HepG2 (cell line): ENCODE results near the gene USP24. TPM values are rescaled to one million over a fixed set of nuclear protein-coding genes. Genes with fewer than 3 reads are reported as not detected.

Source experiments
- ATAC-seq: fragments of 200-7000 bp; cut with Tn5 transposase; 3 replicates; pipeline ENCODE4 v1.9.1; 2020; ENCODE audit warnings: mild to moderate bottlenecking, moderate library complexity
- BruUV-seq: library from RNA; stranded (reverse); fragments of 400-500 nt; replicated peaks from 2 replicates; lab custom pipeline; 2021; lab: Mats Ljungman, UMichigan
- CTCF ChIA-PET: fragments of 300-600 bp; formaldehyde crosslinking; extraction: SDS; loops from one replicate; lab custom pipeline; 2021; ENCODE audit warnings: low total read pairs, inconsistent platforms, low intra/inter-chr PET ratio; lab: Yijun Ruan, JAX
- POLR2A ChIA-PET: fragments of 350-600 bp; sonication (Branson Sonifier 250); formaldehyde crosslinking; loops from one replicate; lab custom pipeline; 2020; ENCODE audit warnings: antibody characterized with exemption, inconsistent platforms; lab: Yijun Ruan, JAX
- DNase-seq: peaks from one replicate; pipeline ENCODE4 v3.0.0-alpha.2; 2015; ENCODE audit warnings: low spot score
- FAIRE-seq: peaks from 3 replicates; lab custom pipeline; 2011; peaks lifted over from hg19 to GRCh38; lab: Jason Lieb, UNC
- H2AFZ ChIP-seq: one replicate; pipeline ENCODE4 v1.6.1; 2011; ENCODE audit warnings: low read length, inconsistent platforms
- H3K27ac ChIP-seq: fragments of 300-600 bp; 3 replicates; pipeline ENCODE4 v1.8.0; 2011; ENCODE audit warnings: mixed run types, mild to moderate bottlenecking, mixed read lengths, low read length, inconsistent platforms; ENCODE audit not compliant: insufficient read depth; ENCODE audit errors: extremely low read length
- H3K27me3 ChIP-seq, 2 experiments: fragments of 200-600 bp in 1 of 2; 2 replicates in 1 of 2; 3 replicates in 1 of 2; pipeline versions ENCODE4 v1.6.0 to v1.8.0; 2011; ENCODE audit warnings: low read length in 2 of 2, mild to moderate bottlenecking in 2 of 2, moderate library complexity in 2 of 2, inconsistent platforms in 1 of 2; ENCODE audit not compliant: insufficient read depth in 2 of 2, control insufficient read depth in 1 of 2
- H3K36me3 ChIP-seq, 2 experiments: fragments of 200-600 bp in 1 of 2; replicated peaks in 1 of 2; 2 replicates in 1 of 2; 3 replicates in 1 of 2; pipeline versions ENCODE4 v1.5.1 to v1.8.0; 2011; ENCODE audit warnings: low read length in 2 of 2, inconsistent platforms in 1 of 2; ENCODE audit not compliant: insufficient read depth in 2 of 2, control insufficient read depth in 1 of 2
- H3K4me1 ChIP-seq: 2 replicates; pipeline ENCODE4 v1.5.1; 2012; ENCODE audit warnings: low read length, inconsistent platforms; ENCODE audit not compliant: insufficient read depth
- H3K4me2 ChIP-seq: 2 replicates; pipeline ENCODE4 v1.6.0; 2011; ENCODE audit warnings: low read depth, low read length, inconsistent platforms
- H3K4me3 ChIP-seq, 3 experiments: fragments of 200-600 bp in 1 of 3; sonication (generic), shearing (Covaris generic) in 1 of 3; replicated peaks in 1 of 3; 2 replicates each; pipeline ENCODE4 v1.5.1; 2011 to 2016; ENCODE audit warnings: low read length in 3 of 3, inconsistent platforms in 2 of 3, low read depth in 2 of 3, mild to moderate bottlenecking in 2 of 3, control low read depth in 1 of 3, mixed read lengths in 1 of 3; ENCODE audit not compliant: insufficient read depth in 1 of 3
- H3K79me2 ChIP-seq: one replicate; pipeline ENCODE4 v1.6.1; 2011; ENCODE audit warnings: low read length, inconsistent platforms; ENCODE audit not compliant: insufficient read depth
- H3K9ac ChIP-seq: 2 replicates; pipeline ENCODE4 v1.6.0; 2011; ENCODE audit warnings: mild to moderate bottlenecking, low read depth, low read length, inconsistent platforms; ENCODE audit not compliant: insufficient read depth
- H3K9me3 ChIP-seq: 2 replicates; pipeline ENCODE4 v1.5.1; 2012; ENCODE audit warnings: mild to moderate bottlenecking, low read length
- H4K20me1 ChIP-seq: 2 replicates; pipeline ENCODE4 v1.6.0; 2011; ENCODE audit warnings: inconsistent platforms, mild to moderate bottlenecking, low read length, moderate library complexity; ENCODE audit not compliant: insufficient read depth
- ARID5B ChIP-seq: IDR thresholded peaks from 2 replicates; pipeline ENCODE4 v1.4.0; 2020; ENCODE audit warnings: mild to moderate bottlenecking, missing genetic modification reagents
- POLR2A ChIP-seq, 2 experiments: IDR thresholded peaks; 2 replicates each; pipeline ENCODE4 v1.6.1; 2011; ENCODE audit warnings: low read depth in 2 of 2, low read length in 2 of 2, mild to moderate bottlenecking in 1 of 2, moderate library complexity in 1 of 2; ENCODE audit not compliant: insufficient read depth in 1 of 2
- ZNF563 ChIP-seq: sonication (generic); formaldehyde crosslinking; IDR thresholded peaks from 2 replicates; pipeline ENCODE4 v1.8.0; 2022; ENCODE audit warnings: mild to moderate bottlenecking, moderate library complexity, missing genetic modification reagents
- ZNF687 ChIP-seq: sonication (generic); formaldehyde crosslinking; IDR thresholded peaks from 2 replicates; pipeline ENCODE4 v1.5.1; 2020; ENCODE audit warnings: mild to moderate bottlenecking, missing genetic modification reagents, moderate library complexity
- whole genome bisulfite sequencing: methylation state at CpG from one replicate; pipeline ENCODE4 v1.1.6; 2017; ENCODE audit warnings: low lambda C conversion rate; 5-methylcytosine and 5-hydroxymethylcytosine counted together
- in situ Hi-C: cut with HindIII; loops from 2 replicates; pipeline ENCODE4 v1.10.0; 2017; ENCODE audit warnings: low pct_unique_long_range_greater_than_20kb; ENCODE audit not compliant: extremely low pct_ligation_motif_present
- intact Hi-C: fragments of 100-400 bp; cut with micrococcal nuclease; formaldehyde crosslinking; loops from one replicate; pipeline ENCODE4 v1.10.0; 2022; ENCODE audit not compliant: unreplicated experiment
- polyA plus RNA-seq, 8 experiments: library from polyadenylated mRNA; depleted of rRNA in 3 of 8; stranded (reverse) in 7 of 8; unstranded in 1 of 8; fragments of >200 nt; fragmentation: Illumina TruSeq in 4 of 8; extraction: Trizol in 4 of 8; gene quantifications; 2 replicates each; pipeline versions ENCODE4 v1.2.1 to v1.2.3, GENCODE V29; 2011 to 2016; ENCODE audit warnings: low read depth in 4 of 8, missing spikeins in 1 of 8, mixed read lengths in 1 of 8; ENCODE audit not compliant: insufficient read depth in 1 of 8
- total RNA-seq, 5 experiments: library from RNA; depleted of rRNA; stranded (reverse); fragments of >200 nt; fragmentation: Illumina TruSeq; extraction: Trizol; gene quantifications; 2 replicates each; pipeline ENCODE4 v1.2.3, GENCODE V29; 2016; ENCODE audit warnings: low read depth in 1 of 5

USP24 gene
- total and polyA plus RNA-seq, 2 of the 13 experiments (the other 11 are each of a cell fraction or from before 2014, with no cell fraction given) = 18.8 to 47.6 TPM

GRCh38 chr1:55049914-55050278, 165.3 kb downstream of the USP24 start:
- Histone ChIP-seq H3K27ac (no peak overlapping the region), H2AFZ (no peak overlapping the region), H3K27me3 (no peaks in the 10 kb centered on the region), H3K9ac (no peak overlapping the region), H3K4me1 (peaks cover 35% of the 10 kb centered on the region), H3K4me2 (no peak overlapping the region), H3K9me3 (no peaks in the 10 kb centered on the region), H3K36me3 (peaks cover 15 to 64% of the 10 kb centered on the region in 2 experiments), H3K4me3 (no peak overlapping the region), H4K20me1 (peaks cover 26% of the 10 kb centered on the region), H3K79me2 (peaks cover 26% of the 10 kb centered on the region)
- ChIA-PET CTCF (no interaction called here), POLR2A (interaction anchor here (1.6 kb wide), 1 partner anchor 9 kb away, joined by 5 read pairs; no protein-coding TSS in a partner anchor)
- no TSS peak for BruUV-seq
- in situ Hi-C loops = no loop called here
- ATAC-seq = no peak
- intact Hi-C loops = no loop called here
- 95% methylated on average over 4 of the region's 9 CpGs for WGBS
- no peak for DNase-seq
- TF ChIP-seq ZNF563 (CRISPR knock-in tag) (0 out of 2 replicates have a peak, but pooled peaks have one; percentile 27), ARID5B (CRISPR knock-in tag) (no peak), ZNF687 (CRISPR knock-in tag) (0 out of 2 replicates have a peak, but pooled peaks have one; percentile 4), POLR2A (IDR thresholded peaks at IDR 0.05; ENCODE audit: insufficient read depth in 1 of 2, low read depth in 2 of 2, low read length in 2 of 2) (peak in 1 of 2 experiments; percentile 24; a peak in 2 of 4 replicates)
- no peak for FAIRE-seq
